ENCODE measurements around the gene GPALPP1.
"Not testable (repeated sequence)": the region's sequence is repeated elsewhere in the genome, so short reads cannot be mapped to it uniquely, and the experiment has no call there.

Gene GPALPP1

DNA sequence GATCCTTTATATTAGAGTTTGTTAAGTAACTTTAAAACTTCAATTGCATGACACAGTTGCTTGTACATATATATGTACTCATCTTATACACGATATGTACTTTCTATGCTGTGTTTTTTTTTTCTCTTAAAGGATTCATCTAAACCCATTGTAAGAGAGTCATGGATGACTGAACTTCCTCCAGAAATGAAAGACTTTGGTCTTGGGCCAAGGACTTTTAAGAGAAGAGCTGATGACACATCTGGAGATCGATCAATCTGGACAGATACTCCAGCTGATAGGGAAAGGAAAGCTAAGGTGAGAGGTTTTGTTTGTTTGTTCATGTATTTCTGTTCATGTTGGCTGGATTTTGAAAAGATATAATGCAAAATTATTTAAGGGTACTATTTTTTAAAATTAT, 26.0 kb downstream of the GPALPP1 start:
- TF ChIP-seq, protein P1, sequence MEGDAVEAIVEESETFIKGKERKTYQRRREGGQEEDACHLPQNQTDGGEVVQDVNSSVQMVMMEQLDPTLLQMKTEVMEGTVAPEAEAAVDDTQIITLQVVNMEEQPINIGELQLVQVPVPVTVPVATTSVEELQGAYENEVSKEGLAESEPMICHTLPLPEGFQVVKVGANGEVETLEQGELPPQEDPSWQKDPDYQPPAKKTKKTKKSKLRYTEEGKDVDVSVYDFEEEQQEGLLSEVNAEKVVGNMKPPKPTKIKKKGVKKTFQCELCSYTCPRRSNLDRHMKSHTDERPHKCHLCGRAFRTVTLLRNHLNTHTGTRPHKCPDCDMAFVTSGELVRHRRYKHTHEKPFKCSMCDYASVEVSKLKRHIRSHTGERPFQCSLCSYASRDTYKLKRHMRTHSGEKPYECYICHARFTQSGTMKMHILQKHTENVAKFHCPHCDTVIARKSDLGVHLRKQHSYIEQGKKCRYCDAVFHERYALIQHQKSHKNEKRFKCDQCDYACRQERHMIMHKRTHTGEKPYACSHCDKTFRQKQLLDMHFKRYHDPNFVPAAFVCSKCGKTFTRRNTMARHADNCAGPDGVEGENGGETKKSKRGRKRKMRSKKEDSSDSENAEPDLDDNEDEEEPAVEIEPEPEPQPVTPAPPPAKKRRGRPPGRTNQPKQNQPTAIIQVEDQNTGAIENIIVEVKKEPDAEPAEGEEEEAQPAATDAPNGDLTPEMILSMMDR (IDR thresholded peaks at IDR 0.05; ENCODE audit: insufficient read depth, low read length, poor library complexity, severe bottlenecking): no peak
- Histone ChIP-seq H3K4me3 (replicated peaks; ENCODE audit: low read depth, low read length) (no peak overlapping the region), H3K27me3 (replicated peaks; ENCODE audit: control insufficient read depth, insufficient read depth, low read length) (no peaks in the 10 kb centered on the region), H3K36me3 (ENCODE audit: control insufficient read depth, insufficient read depth, low read length) (peaks cover 1% of the 10 kb centered on the region; the same call in 1 of the 2 replicates)
- DNase-seq (ENCODE audit: extremely low read depth, insufficient read length): no peak

DNA sequence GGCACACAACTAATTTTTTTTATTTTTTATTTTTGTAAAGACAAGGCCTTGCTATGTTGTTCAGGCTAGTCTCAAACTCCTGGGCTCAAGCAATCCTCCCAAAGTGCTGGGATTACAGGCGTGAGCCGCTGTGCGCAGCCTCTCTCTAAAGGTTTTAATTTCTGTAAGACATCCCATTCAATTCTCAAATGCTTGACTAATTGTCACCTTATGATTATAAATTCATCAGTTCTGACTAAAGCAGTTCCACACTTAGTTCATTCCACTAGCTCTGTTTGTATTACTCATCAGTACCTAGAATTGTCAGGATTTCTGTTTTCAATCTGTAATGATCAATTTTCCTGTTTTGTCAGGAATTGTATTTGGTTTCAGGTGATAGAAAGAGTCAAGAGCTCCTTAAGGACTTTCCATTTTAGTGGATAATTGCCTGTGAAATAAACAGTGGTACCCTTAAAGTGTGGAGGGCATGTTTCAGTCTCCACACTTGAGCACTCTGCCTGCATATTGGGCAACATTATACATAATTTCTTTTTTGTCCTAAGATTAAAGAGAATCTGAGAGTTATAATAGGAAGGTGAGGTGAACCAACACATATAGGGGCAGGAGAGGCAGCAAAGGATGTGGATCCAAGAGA, 27.6 kb downstream of the GPALPP1 start:
- Histone ChIP-seq H3K36me3 (ENCODE audit: control insufficient read depth, insufficient read depth, low read length) (peaks cover 1% of the 10 kb centered on the region), H3K27me3 (replicated peaks; ENCODE audit: control insufficient read depth, insufficient read depth, low read length) (no peaks in the 10 kb centered on the region), H3K4me3 (replicated peaks; ENCODE audit: low read depth, low read length) (no peak overlapping the region)
- TF ChIP-seq, protein P1 (IDR thresholded peaks at IDR 0.05; ENCODE audit: insufficient read depth, low read length, poor library complexity, severe bottlenecking): no peak
- DNase-seq (ENCODE audit: extremely low read depth, insufficient read length): no peak

GRCh38 chr13:45019981-45020380, 30.6 kb downstream of the GPALPP1 start:
- not testable (repeated sequence) for DNase-seq (ENCODE audit: extremely low read depth, insufficient read length); H3K27me3 ChIP-seq (replicated peaks; ENCODE audit: control insufficient read depth, insufficient read depth, low read length); H3K4me3 ChIP-seq (replicated peaks; ENCODE audit: low read depth, low read length); H3K36me3 ChIP-seq (ENCODE audit: control insufficient read depth, insufficient read depth, low read length)

DNA sequence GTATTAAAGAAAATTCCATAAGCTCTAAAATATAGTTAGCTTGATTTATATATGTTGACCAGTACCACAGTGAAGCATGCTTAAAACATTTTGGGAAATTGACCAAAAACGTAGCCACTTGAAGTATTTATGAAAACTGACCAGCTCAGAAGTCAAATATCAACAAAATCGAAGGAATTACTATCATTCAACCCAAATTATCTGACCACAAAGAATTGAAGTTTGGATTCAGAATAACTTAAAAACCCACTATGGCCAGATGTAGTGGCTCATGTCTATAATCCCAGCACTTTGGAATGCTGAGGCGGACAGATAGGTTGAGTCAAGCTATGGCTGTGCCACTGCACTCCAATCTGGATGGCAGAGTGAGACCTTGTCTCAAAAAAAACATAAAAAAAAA, 31.9 kb downstream of the GPALPP1 start:
- DNase-seq (ENCODE audit: extremely low read depth, insufficient read length): no peak
- no peaks in the 10 kb centered on the region for H3K27me3 ChIP-seq (replicated peaks; ENCODE audit: control insufficient read depth, insufficient read depth, low read length)
- H3K36me3 ChIP-seq (ENCODE audit: control insufficient read depth, insufficient read depth, low read length): no peaks in the 10 kb centered on the region; the same call in none of the 2 replicates
- no peak overlapping the region for H3K4me3 ChIP-seq (replicated peaks; ENCODE audit: low read depth, low read length)
- TF ChIP-seq, protein P1 (IDR thresholded peaks at IDR 0.05; ENCODE audit: insufficient read depth, low read length, poor library complexity, severe bottlenecking): no peak

DNA sequence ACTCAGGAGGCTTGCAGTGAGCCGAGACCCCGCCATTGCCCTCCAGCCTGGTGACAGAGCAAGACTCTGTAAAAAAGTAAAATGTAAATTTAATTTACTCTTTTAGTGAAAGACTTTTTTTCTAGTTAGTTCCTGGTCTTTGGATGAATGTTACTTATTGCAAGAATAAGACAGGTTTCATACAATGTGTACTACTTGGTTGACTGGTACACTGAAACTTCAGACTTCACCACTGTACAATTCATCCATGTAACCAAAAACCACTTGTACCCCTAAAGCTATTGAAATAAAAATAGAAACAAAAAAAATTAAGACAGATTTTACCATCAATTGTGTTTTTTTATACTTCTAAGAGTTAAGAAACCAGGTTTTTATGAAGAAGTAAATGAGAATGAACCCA, 35.5 kb downstream of the GPALPP1 start:
- Histone ChIP-seq H3K36me3 (ENCODE audit: control insufficient read depth, insufficient read depth, low read length) (no peaks in the 10 kb centered on the region; the same call in 1 of the 2 replicates), H3K27me3 (replicated peaks; ENCODE audit: control insufficient read depth, insufficient read depth, low read length) (no peaks in the 10 kb centered on the region), H3K4me3 (replicated peaks; ENCODE audit: low read depth, low read length) (no peak overlapping the region)
- no peak for DNase-seq (ENCODE audit: extremely low read depth, insufficient read length)
- TF ChIP-seq, protein P1 (IDR thresholded peaks at IDR 0.05; ENCODE audit: insufficient read depth, low read length, poor library complexity, severe bottlenecking): no peak

- H3K27me3 ChIP-seq (replicated peaks; ENCODE audit: control insufficient read depth, insufficient read depth, low read length): no peaks in the 10 kb centered on the region
- DNase-seq (ENCODE audit: extremely low read depth, insufficient read length): no peak
- TF ChIP-seq, protein P1 (IDR thresholded peaks at IDR 0.05; ENCODE audit: insufficient read depth, low read length, poor library complexity, severe bottlenecking): no peak
- H3K36me3 ChIP-seq (ENCODE audit: control insufficient read depth, insufficient read depth, low read length): no peaks in the 10 kb centered on the region; the same call in 1 of the 2 replicates
- no peak overlapping the region for H3K4me3 ChIP-seq (replicated peaks; ENCODE audit: low read depth, low read length)
Measured at GRCh38 chr13:45034342-45034741, 45.0 kb downstream of the GPALPP1 start.
